ENCODE measurements around the gene OR6C76.
"Not testable (repeated sequence)": the region's sequence is repeated elsewhere in the genome, so short reads cannot be mapped to it uniquely, and the experiment has no call there.

The OR6C76 gene

GRCh38 chr12:55425954-55426353 lies at the start of gene OR6C76:
Gene OR6C76 (plus strand): TSS chr12:55426254. CDS start chr12:55426254, 0 bp downstream.
- no peak for DNase-seq (ENCODE audit: low spot score)

DNA sequence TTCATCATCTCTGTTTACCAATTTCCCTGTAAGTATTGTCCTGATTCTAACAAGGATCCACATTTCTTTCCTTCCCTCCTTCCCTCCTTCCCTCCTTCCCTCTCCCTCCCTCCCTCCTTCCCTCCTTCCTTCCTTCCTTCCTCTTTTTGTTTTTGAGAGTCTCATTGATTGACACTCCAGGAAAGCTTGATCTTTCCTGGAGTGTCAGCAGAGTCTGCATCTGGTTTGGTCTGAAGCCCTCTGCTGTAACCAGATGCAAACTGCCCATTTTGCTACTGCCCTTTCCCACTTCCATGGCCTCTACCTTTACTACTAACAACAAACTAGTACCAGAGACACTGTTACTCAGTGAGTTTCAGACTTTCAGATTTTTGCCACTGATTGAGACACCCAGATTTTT lies 40.2 kb upstream of the OR6C76 start:
- DNase-seq (ENCODE audit: low spot score), result no peak

DNA sequence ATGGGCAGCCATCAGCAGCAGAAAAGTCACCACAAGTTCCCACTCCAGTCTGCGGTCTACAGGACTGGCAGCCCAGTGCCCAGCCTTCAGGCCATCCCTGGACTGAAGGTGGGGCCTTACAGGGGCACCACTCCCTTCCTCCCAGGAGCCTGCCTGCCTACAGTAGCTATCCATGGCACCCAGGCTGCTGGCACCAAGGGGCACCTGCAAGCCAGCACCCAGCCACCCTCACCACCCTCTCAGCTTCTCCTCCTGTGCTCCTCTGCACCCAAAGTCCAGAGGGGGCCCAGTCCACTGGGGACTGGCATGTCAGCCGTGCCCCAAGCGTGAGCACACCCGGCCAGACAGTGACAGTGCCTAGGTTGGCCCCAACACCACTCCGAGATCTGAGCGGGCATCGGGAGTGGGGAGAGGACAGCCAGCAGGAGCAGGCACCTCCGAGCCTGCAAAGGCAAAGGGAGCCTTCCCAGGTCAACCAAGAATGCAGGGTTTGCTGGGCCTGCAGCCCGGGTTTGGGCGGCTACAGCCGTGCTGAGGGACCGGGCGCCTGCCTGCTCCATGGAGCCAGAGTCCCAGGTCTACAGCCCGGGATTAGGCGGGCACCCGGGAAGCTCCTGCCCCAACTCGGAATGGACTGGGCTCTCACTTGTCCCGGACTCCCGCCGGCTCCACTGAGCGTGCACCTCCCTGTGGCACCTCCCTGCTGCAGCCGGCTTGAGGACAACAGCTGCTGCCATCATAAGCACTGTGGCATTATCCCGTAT lies 33.8 kb upstream of the OR6C76 start:
- DNase-seq (ENCODE audit: low spot score), result no peak

GRCh38 chr12:55396326-55396725 lies 29.7 kb upstream of the OR6C76 start:
- no peak for DNase-seq (ENCODE audit: low spot score)

DNA sequence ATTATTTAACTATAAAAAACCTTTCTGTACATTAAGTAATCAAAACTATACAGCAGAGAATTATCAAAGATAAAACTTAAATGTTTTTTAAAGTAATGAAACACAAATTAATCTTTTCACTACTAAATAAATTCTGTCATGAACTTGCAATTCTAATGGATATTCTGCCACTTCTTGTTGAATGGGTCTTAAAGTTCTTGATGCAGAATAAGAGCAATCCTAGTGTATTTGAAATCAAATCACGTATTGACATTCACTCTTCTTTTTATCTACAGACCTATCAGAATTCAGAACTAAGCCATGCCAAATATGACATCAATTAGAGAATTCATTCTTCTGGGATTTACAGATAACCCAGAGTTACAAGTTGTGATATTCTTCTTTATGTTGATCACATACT lies 25.8 kb upstream of the OR6C76 start, which contains the start of gene OR6C65:
Gene OR6C65 (plus strand): TSS at position 301 of the 400 bp plus-strand sequence. CDS start 0 bp downstream, at position 301.
- no peak for DNase-seq (ENCODE audit: low spot score)

- no peak for DNase-seq (ENCODE audit: low spot score)
Measured at GRCh38 chr12:55407866-55408265, 18.2 kb upstream of the OR6C76 start.

DNA sequence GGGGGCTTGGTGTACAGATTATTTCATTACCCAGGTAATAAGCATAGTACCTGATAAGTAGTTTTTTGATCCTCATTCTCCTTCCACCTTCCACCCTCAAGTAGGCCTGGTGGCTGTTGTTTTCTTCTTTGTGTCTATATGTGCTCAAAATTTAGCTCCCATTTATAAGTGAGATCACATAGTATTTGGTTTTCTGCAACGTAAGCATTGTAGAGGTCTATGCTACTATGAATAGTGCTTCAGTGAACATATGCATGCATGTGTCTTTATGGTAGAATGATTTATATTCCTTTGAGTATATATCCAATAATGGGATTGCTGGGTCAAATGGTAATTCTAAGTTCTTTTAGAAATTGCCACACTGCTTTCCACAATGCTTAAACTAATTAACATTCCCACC lies 16.9 kb upstream of the OR6C76 start:
- not testable (repeated sequence) for DNase-seq (ENCODE audit: low spot score)

- not testable (repeated sequence) for DNase-seq (ENCODE audit: low spot score)
Measured at GRCh38 chr12:55412138-55412537, 13.9 kb upstream of the OR6C76 start.

DNA sequence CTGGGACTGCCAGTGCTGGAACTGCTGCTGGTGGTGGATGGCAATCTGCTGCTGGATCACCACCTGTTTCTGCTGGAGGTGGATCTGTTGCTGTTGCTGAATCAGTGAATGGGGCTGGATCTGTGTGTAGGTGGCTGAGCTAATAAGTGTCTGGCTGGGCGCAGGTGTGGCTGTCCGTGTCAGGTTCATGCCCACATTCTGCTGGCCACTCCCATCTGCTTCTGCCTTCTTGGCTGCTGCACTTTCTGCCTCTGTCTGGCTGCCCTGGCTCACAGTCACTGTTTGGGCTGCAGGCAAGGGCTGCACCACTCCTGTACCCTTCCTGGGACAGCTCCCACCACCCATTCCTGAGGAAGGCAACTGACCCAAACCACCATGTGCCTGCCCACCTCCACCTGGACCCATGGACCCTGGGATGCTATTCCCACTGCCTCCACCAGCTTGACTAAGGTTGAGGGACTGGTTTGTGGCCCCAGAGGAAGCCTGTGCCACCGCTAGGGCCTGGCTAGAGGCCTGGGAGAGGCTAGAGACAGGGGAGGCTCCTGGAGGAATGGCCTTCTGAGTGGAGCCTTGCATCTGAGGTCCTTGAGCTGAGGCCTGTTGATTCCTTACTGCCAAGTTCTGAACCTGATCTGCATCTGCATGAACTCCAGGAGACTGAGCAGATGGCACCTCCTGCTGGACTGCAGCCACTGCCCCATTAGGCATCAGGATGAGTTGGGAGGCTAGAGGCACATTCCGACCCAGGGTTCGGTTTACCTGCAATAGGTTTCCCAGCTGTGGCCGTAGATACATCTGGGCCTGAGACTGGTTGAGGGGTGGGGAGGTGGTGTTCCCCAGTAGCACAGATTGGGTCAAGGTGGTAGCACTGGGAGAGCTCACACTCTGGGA lies 12.3 kb upstream of the OR6C76 start:
- not testable (repeated sequence) for DNase-seq (ENCODE audit: low spot score)

GRCh38 chr12:55414396-55414823 lies 11.6 kb upstream of the OR6C76 start:
- not testable (repeated sequence) for DNase-seq (ENCODE audit: low spot score)

DNA sequence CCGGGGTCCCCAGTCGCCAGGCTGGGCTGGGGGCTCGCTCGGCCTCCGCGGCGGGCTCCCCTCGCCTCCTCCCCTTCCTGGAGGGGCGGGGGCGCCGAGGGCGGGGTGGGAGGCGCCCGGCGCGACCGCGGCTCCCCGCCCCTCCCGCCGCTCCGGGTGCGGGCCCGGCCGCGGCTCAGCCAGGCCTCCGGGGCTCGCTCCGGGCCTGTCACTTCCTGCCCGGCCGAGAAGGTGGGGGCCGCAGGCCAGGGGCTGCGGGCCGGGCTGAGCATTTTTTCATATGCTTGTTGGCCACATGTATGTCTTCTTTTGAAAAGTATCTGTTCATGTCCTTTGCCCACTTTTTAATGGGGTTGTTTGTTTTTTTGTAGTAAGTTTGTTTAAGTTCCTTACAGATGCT lies 11.2 kb upstream of the OR6C76 start:
- not testable (repeated sequence) for DNase-seq (ENCODE audit: low spot score)

- DNase-seq (ENCODE audit: low spot score), result no peak
Measured at GRCh38 chr12:55416961-55417360, 9.1 kb upstream of the OR6C76 start.

- no peak for DNase-seq (ENCODE audit: low spot score)
Measured at GRCh38 chr12:55420307-55420962, 5.6 kb upstream of the OR6C76 start.

- no peak for DNase-seq (ENCODE audit: low spot score)
Measured at GRCh38 chr12:55428331-55429243, 2.5 kb downstream of the OR6C76 start.

DNA sequence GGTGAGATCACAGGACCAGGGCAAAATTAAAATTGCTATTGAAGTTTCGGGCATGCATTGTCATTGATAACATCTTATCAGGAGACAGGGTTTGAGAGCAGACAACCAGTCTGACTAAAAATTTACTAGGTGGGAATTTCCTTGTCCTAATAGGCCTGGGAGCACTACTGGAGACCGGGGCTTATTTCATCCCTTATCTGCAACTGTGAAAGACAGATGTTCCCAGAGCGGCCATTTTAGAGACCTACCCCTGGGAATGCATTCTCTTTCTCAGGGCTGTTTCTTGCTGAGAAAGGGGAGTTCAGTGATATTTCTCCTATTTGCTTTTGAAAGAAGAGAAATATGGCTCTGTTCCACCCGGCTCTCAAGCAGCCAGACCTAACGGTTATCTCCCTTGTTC lies 15.2 kb downstream of the OR6C76 start:
- DNase-seq (ENCODE audit: low spot score), result not testable (repeated sequence)

DNA sequence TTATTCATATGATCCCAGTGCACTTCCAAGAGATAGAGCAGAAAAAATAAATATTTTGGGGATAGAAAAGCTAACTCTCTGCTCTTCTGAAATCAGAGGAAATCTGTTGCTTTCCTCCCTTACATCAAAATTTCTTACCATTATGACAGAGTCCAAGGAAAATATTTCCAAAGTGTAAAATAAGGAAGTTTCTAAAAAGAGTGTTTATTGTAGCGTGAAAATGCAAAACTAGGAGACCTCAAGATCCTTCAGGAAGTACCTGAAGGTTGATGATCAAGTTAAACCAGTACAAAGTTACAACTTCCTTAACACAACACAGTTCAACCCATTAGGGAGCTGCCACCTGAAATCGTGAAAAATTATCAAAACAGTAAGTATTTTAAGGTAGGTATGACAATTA lies 17.7 kb downstream of the OR6C76 start, which contains the start of gene OR6C2:
Gene OR6C2 (plus strand): TSS at position 301 of the 400 bp plus-strand sequence. CDS start 8,138 bp downstream, outside the sequence.
- DNase-seq (ENCODE audit: low spot score), result no peak

- no peak for DNase-seq (ENCODE audit: low spot score)
Measured at GRCh38 chr12:55445357-55445756, 19.3 kb downstream of the OR6C76 start.

GRCh38 chr12:55446326-55446725 lies 20.3 kb downstream of the OR6C76 start:
- DNase-seq (ENCODE audit: low spot score), result no peak

DNA sequence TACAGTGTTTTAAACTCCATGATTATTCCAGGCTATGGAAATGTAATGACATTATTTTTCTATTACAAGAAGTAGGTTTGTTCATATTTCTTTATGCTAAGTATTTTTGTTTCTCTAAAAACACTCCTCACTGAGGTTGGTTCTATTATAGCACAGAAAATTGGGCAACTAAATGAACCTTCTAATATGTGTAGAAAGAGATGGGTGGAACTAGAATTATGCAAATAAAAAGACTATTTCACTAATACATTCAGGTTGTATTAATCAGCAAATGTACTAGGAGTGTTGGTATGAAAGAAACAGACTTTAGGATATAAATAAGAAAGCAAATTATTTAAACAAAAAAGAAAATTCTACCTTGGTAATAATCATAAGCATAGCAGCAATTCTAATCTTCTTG lies 22.8 kb downstream of the OR6C76 start:
- no peak for DNase-seq (ENCODE audit: low spot score)

DNA sequence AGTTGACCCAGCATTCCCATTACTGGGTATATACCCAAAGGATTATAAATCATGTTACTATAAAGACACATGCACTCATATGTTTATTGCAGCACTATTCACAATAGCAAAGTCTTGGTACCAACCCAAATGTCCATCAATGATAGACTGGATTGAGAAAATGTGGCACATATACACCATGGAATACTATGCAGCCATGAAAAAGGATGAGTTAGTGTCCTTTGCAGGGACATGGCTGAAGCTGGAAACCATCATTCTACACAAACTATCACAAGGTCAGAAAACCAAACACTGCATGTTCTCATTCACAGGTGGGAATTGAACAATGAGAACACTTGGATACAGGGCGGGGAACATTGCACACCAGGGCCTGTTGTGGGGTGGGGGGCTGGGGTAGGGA lies 38.9 kb downstream of the OR6C76 start:
- DNase-seq (ENCODE audit: low spot score), result not testable (repeated sequence)

- no peak for DNase-seq (ENCODE audit: low spot score)
Measured at GRCh38 chr12:55467836-55468235, 41.8 kb downstream of the OR6C76 start.

Data from AG08396 (cell line).